NOMO-1 treated with dmso at 0.1 percent for 144 hours (cell line): ENCODE results near the gene LCLAT1.

Source experiments
- DNase-seq: peaks from one replicate; lab custom pipeline; 2025; ENCODE audit not compliant: unreplicated experiment; lab: John Stamatoyannopoulos, UW

LCLAT1 gene

DNA sequence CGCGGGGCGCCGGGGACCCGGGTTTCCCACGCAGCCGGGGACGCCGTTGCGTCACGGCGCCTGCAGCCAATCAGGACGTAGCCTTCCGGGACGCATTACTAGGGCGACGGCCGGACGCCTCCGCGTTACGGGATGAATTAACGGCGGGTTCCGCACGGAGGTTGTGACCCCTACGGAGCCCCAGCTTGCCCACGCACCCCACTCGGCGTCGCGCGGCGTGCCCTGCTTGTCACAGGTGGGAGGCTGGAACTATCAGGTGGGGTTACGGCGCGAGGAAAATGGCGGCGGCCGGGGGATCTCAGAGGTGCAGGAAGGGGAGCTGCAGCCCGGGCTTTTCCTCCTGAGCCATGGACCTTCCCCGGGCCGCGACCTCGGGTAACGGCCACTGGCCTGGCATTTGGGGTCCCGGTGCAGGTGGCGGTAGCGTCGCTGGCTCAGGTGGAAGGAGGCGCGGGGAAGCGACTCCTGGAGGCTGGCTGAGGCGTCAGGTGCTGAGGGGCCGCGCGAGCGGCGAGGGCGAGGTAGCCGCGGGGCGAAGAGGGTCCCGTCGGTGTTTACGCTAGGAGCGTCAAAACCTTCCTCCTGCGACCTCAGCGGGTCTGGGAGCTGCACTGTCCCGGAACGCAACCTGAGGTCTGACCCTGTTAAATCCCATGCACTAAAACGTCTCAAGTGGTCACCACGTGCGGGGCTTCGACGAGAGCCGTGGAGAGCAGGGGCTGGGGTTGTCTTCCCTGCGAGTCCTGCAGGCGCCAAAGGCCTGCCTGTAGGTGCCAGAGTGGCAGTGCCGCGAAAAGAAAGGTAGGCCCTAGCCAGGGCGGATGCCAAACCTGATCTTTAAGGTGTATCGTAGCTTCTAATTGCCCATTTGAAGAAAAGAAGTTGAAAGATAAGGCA lies at the start of gene LCLAT1:
Gene LCLAT1, plus strand, starts transcription at position 98 of the 897 bp plus-strand sequence. CDS start 78,345 bp downstream, outside the sequence.
- peak; percentile 33 for DNase-seq

DNA sequence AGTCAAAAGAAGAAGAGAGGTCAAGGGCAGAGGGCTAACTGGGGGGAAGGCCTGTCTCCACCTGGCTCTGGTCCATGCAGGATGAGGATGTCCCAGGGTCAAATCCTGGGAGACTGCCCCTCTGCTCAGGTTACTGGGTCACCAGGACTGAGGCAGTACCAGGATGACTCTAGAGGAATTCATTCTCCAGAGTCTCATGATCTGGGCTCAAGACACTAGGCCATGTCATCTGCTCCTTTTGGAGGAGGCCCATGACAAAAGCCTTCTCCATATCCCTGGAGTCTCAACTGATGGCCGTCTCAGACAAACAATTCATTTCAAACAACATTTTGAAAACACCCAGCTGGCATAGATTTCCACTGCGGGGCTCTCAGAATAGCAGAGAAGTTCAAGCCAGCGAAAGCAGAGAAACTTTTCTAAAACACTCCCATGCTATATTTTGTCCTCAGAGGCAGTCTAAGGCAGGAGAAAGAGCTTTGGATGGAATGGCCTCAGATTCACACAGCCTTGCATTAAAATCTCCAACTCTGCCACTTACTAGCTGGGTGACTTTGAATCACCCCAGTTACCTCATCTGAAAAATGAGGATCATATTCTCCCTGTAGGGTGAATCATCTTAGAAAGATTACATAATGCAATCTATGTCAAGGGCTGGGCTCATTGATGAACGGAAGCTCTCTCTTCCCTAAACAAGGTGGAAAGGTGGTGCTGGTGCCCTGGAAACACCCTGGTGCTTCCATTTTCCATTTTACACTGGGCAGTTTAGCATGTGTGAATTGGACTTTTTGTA lies 48.8 kb upstream of the LCLAT1 start:
- peak; percentile 27 for DNase-seq

DNA sequence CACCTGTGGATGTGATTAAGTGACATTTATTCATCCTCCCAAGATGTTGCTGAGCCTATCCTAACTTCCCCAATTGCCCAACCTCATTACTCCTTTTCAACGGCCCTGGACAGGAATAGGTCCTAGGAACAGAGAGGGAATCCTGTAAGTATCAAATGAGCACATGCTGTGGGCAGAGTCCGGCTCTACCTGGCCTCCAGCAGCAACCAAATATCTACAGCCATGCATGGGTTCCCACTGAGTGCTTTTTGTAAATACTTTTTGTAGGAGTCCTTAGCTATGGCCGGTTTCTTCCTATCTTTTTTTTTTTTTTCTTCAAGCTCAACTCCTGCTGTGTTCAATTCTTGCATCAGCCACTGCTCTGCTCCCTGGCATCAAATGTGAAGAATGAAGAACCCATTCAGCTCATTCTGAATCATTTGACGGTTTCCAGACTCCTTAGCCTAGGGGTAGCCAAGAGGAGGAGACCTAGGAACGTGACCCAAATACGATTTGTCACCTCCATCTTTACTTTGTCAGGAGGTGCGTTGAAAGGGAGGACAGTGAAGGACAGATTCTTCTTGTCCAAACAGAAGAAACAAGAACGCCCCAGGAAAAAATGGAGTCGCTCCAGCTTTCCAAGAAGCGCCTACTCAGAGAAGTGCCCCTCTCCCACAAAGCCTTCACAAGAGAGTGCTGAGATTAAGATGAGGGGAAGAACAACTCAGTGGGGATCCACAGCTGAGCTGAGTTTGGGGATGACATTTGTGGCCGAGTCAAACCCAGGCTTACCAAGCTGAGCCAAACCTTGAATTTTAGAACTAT lies 46.7 kb upstream of the LCLAT1 start:
- no peak for DNase-seq

DNA sequence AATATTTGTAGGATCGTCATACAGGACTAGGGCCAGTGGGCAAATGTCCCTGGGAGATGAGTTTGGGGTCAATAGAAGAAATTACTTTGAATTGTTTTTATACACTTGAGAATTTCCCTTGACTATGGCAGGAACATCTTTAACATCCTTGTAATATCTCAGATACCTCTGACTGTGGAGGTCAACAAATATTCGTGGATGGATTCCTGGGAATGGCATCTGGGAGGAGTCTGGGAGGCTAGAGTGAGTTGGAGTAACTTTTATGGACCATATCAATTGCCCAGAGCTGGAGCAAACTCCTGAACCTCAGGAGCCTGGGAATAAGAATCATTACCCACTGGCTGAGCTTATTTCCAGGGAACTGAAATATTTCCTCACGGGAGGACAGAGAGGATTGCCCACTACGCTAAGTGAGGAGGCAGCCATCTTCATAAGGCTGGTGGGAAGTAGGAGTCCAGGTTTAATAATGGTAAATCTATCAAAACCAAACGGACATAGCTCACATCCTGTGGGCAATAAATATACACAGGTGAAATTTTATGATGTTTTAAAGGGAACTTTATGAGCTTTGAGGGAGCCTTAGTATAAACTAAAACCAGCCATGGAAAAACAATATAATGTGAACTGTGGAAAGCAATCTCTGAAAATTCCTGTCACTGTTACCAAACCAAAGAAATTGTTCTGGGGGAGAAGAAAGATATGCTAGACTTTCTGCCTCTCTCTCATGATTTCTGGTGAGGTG lies 44.4 kb upstream of the LCLAT1 start:
- DNase-seq = no peak

DNA sequence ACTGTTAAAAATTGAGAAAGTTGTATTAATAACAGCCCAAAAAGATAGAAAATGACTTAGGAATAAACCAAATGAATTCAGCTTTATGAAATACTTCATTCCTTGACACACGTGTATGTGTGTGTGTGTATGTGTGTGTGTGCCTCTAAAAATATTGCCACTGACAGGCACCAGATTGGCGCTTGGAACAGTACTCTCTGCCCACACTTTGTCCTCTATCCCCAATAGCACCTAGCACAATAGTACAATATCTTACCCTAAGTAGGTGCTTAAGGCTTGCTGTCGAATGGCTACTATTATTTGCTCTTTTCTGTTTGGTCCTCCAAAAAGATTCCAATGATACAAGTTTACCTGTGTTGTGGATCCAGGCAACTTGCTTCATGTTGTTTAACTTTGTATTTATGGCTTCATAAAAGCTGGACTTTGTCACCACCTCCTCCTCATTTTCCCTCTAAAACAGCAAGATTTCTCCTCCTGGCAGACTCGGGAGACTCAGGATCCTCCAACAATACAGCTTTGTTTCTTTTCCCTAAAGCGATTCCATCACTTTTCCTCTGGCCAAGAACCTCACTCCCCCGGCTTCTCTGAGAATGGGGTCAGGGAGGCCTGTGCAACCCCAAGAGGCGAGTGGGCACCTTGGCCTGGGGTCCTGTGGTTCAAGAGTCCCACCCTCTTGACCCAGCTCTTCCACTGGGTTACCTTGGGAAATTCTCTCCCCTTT lies 43.3 kb upstream of the LCLAT1 start:
- DNase-seq = no peak

DNA sequence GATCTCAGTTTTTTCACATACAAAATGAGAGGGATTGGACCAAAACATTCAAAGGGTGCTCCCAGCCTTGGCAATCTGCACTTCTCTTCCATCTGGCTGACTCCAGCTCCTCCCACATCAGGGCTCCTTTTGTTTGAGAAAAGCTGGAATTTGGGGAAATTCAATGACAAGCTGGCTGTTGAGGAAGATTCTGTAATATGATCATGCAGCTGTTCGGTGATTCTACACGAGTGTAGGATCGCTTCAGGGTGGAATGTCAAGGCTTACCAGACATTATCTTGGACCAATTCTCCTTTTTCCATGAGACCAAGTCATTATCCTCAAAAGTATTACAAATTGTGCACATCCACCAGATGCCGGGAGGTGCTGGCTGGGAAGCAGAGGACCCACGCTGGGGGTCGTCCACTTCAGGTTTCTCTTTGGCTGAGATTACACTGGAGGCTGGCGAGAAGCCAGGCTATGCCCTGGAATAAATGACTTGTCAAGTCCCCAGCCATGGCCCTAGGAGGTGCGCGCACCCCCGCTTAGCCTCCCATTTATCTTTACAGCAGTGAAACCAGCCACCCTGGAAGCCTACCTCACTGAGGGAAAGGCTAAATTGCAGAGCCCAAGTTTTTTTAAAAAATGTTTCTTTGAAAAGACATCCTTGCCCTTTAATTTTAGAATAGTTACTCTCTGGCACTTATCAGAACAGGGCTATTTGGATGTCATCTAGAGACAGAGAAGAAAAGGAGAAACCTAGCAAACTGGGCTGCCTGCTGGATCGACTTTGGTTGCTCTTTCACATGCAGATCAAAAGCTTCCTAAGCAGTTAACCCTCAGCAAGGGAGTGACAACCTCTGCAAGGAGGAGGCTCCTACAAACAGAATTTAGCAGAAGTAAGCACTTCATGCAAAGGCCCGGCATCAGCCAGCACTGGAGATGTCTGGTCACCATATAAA lies 42.5 kb upstream of the LCLAT1 start:
- DNase-seq = no peak

DNA sequence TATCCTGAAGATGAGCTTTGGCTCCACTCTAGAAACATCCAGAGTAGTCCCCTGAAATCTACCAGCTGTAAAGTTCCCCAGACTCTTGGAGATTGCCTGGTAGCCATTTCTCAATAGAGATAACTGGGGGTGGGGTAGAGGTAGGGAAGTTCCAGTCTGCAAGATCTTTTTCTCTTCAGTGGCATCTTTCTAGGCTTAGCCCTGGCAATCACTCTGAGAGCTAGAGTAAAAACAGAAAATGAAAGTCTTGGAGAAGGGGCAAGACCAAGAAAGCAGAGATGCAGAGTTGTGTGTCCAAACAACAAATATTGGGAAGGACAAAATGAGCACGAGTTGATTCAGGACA lies 41.8 kb upstream of the LCLAT1 start:
- DNase-seq = no peak

DNA sequence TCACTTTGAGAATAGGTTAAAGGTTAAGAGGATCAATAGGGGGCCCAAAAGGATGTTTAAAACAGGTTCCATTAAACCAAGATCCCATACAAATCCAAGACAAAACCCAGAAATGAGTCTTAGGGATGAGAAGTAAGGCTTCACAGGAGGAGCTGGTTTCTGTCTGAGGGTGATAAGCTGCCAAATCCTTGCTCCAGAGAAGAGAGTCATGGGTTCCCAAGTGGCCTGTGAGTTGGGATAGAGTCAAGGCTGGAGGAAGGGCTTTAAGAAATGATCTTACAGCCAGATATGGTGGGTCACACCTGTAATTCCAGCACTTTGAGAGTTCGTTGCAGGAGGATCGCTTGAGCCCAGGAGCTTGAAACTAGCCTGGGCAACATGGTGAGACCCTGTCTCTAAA lies 40.2 kb upstream of the LCLAT1 start:
- no peak for DNase-seq

DNA sequence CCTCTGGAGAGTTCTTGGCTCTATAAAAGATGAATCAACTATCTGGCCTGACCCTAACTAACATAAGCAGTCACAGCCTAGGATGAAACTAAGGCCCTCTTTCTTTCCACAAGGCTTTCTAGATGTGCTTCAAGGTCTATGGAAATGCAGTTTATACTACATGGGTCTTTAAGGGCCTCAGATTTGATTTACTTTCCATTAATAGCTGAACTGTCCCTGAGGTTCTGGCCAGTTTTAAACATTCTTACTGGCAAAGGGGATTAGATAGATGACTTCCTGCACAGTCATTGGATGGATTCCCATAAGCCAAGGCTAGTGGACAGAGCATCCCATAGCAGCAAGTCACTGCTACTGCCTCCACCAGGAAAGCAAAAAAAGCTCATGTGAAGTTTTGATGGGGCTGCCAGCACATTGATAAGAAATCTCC lies 38.1 kb upstream of the LCLAT1 start:
- DNase-seq = no peak

DNA sequence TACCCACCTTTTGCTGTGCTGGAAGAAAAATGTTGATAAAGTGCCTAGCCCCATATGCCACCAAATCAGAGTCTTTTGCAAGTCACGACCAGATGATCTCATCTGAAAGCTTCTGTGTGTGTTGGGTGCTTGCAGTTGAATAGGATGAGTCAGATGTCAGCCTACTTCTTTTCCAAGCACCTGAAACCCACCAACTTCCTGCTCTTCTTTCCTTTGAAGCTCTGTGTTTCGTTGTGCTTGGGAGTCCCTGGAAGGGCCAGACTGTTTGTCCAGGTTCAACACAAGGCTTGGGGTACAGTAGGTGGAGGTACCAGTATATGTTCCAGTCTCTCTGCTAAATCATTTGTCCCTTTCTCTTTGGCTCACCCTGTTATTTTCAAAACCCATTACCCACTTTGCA lies 36.8 kb upstream of the LCLAT1 start:
- DNase-seq = no peak

DNA sequence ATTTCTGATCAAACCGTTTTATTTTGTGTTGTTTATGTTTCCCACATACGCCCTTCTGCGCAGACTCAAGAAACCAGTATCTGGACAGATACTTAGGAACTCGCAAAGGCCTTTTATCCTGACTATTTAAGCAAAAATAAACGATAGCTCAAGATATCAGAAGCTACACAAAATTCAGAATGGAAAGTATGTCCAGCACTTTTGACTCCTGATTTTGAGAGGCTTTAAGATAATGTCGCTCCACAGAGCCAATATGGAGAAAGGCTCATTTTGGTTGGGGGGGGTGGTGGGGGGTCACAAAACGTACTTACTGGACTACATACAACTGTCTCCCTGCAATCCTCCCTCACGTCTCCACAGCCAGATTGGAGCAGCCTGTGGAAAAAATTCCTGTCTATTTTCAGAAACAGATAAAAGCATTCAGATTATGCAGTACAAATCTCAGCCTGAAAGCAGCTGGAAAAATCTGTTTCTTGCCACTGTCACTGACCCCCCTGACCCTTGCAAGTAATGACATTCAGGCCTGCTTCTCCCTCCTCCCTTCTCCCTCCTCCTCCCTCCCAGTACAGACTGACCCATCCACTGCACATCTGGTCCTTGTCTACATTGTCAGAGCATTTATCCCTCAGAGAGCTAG lies 34.9 kb upstream of the LCLAT1 start:
- no peak for DNase-seq

DNA sequence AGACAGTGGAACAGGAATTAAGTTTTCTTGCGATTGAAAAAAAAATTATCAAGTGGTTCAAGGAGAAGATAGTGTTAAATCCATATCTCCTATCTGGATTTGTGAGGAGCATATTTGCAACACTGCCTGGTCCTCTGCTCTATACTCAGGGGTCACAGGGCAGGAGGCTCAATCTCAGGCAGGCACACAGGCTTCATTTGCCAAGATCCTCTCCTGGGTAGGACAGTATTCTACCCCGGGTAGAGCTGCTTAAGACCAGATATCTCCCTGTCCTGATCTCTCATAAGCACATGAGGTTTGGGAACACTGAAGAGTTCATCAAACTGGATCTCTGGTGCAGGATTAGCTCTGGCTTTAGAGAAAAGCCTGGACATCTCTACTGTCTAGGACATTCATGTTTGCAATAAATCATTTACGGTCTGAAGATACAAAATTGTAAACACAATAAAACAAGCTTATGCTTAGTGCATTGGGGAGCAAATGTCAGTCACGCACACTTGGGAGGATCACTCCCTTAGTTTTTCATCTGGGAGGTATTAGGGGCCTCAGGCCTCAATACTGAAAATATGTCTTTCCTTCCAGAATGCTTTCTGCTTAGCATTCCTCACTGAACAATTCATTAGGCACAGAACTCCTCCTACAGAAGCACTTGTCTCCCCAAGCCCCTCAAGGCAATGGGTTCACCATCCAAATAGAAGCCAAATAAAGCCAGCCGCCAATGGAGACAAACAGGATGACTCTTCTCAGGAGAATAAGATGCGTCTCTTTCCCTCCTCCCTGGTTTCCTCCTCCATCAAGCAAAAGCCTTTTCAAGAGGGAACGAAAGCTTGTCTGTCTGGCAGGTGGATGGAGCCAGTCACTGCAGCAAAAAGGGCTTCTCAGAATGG lies 34.1 kb upstream of the LCLAT1 start:
- DNase-seq = no peak

DNA sequence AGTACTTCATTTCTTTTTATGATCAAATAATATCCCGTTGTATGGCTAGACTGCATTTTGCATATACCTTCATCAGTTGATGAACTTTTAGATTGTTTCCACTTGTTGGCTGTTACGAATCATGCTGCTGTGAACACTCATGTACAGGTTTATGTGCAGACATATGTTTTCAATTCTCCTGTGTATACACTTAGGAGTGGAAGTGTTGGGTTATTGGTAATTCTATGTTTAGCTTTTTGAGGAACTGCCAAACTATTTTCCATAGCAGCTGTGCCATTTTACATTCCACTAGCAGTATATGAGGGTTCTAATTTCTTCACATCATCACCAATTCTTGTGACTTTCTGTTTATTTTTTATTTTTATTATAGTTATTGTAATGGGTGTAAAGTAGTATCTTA lies 32.1 kb upstream of the LCLAT1 start:
- no peak for DNase-seq

DNA sequence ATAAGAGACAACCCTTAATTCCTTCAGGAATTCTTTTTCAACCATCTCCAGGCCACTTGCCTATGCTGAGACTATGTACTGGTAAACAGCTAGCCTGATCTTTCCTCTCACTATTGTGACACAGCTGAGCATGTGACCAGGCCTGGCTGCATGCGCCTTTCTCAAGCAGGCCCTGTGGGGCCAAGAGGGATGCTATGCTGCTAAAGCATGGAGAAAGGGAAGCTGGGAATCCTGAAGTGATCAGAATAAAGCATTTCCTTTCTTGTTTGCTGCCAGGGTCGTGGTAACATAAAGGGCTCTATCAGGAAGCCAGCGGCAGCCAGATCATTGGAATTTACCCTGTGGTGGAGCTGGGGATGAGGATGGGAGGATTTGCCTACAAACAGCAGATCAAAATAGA lies 29.8 kb upstream of the LCLAT1 start:
- DNase-seq = no peak

DNA sequence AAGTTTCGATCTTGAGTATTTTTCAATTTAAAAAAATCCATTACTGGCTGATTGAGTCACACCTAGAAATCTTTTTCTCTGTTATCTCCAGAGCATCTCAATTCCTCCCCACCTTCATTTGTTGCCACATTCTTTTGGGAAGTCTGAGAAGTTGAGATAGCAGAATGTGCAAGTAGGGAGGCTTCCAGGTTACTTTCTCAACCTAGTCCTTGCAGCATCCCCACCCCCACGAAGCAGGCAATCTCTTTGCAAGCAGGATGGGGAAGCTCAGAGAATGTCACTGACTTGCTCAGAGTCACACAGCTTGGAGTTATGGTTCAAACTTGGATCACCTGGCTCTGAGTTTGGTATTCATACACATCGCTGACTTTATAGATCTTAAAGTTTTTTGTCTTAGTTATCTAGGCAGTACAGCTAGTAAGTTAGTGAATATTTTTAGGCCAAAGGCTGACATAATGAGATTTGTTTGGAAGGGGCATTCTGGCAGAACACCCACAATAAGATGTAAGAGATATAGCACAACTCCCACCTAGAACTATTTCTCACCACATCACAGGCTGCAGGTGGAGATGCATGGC lies 25.9 kb upstream of the LCLAT1 start:
- DNase-seq = no peak

DNA sequence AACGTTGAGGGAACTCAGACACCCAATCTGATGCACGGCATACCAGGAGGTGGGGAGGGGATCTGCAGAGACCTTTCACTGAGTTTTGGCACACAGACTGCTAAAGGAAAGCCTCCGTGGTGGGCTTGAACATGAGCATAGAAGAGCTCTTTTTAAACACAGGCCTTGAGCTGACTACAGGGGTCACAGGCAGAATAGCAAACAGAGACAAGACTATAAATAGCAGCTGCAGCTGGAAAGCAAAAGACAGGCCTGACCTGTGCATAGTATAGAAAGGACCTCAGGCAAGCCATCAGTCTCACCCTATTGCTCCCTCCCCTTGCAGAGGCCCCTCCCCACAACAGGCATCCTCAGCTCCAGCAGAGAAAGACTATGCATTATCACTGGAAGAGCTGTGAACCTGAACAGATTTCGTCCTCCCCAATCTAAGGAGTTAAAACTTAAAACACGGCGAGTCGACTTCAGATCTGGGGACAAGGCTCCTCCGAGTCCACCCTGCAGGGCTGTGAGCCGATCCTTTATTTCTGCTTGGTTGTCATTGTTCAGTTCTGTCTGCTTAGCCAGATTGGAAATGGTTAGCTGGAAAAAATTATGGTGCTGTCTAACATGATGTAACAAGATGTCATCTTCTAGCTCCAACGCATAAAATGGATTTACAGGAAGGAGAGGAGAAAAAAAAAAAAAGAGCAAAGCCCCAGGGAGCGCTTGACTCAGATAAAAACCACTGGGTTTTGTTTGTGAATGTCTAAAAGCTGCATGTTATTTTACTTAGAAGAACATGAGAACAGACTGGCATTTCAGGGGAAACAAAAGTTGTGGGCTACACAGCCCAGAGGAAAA lies 25.2 kb upstream of the LCLAT1 start:
- no peak for DNase-seq
